OCI-LY1 (cell line): ENCODE data around the gene RRAS2.

Experiments used
- H2AFZ ChIP-seq: fragments of 200-600 bp; sonication (generic), shearing (Covaris generic); 2 replicates; pipeline ENCODE4 v1.6.0; 2014; ENCODE audit warnings: antibody characterized with exemption, mild to moderate bottlenecking, low read length
- H3F3A ChIP-seq: fragments of 200-600 bp; sonication (generic), shearing (Covaris generic); 2 replicates; pipeline ENCODE4 v1.6.0; 2014; ENCODE audit warnings: mild to moderate bottlenecking, antibody characterized with exemption, low read length, moderate library complexity; ENCODE audit not compliant: insufficient read depth
- H3K27ac ChIP-seq: fragments of 200-600 bp; sonication (generic); 2 replicates; pipeline ENCODE4 v1.5.1; 2014; ENCODE audit warnings: low read length, mixed run types, mild to moderate bottlenecking, low read depth; ENCODE audit not compliant: poor library complexity, severe bottlenecking
- H3K27me3 ChIP-seq: fragments of 200-600 bp; sonication (generic); 2 replicates; pipeline ENCODE4 v1.6.0; 2014; ENCODE audit warnings: antibody characterized with exemption, mild to moderate bottlenecking, low read length, moderate library complexity; ENCODE audit not compliant: insufficient read depth
- H3K36me3 ChIP-seq: fragments of 200-600 bp; sonication (generic); 2 replicates; pipeline ENCODE4 v1.6.1; 2014; ENCODE audit warnings: mild to moderate bottlenecking, antibody characterized with exemption, low read length, moderate library complexity, mixed read lengths; ENCODE audit not compliant: insufficient read depth
- H3K4me1 ChIP-seq: fragments of 200-600 bp; sonication (generic); 2 replicates; pipeline ENCODE4 v1.5.1; 2014; ENCODE audit warnings: mild to moderate bottlenecking, low read length, moderate library complexity; ENCODE audit not compliant: insufficient read depth, severe bottlenecking
- H3K4me2 ChIP-seq: fragments of 200-600 bp; sonication (generic), shearing (Covaris generic); 2 replicates; pipeline ENCODE4 v1.6.1; 2014; ENCODE audit warnings: low read length
- H3K4me3 ChIP-seq: fragments of 200-600 bp; sonication (generic); 2 replicates; pipeline ENCODE4 v1.5.1; 2014; ENCODE audit warnings: low read length, low read depth, mild to moderate bottlenecking, mixed read lengths; ENCODE audit not compliant: poor library complexity, severe bottlenecking
- H3K79me2 ChIP-seq: fragments of 200-600 bp; shearing (Covaris generic); 2 replicates; pipeline ENCODE4 v1.6.1; 2016; ENCODE audit warnings: mixed run types, low read length, mixed read lengths; ENCODE audit not compliant: insufficient read depth
- H3K9ac ChIP-seq: fragments of 200-600 bp; sonication (generic), shearing (Covaris generic); 2 replicates; pipeline ENCODE4 v1.6.1; 2014; ENCODE audit warnings: mild to moderate bottlenecking, low read length, mixed read lengths
- H3K9me2 ChIP-seq: fragments of 200-600 bp; sonication (generic), shearing (Covaris generic); 2 replicates; pipeline ENCODE4 v1.6.1; 2014; ENCODE audit warnings: low read depth, mild to moderate bottlenecking, low read length, mixed read lengths
- H3K9me3 ChIP-seq: fragments of 200-600 bp; shearing (Covaris generic); 2 replicates; pipeline ENCODE4 v1.6.1; 2014; ENCODE audit warnings: low read length, mixed read lengths
- H4K20me1 ChIP-seq: fragments of 200-600 bp; sonication (generic), shearing (Covaris generic); 2 replicates; pipeline ENCODE4 v1.6.0; 2016; ENCODE audit warnings: mild to moderate bottlenecking, low read length; ENCODE audit not compliant: insufficient read depth
- CTCF ChIP-seq: fragments of 200-600 bp; sonication (generic), shearing (Covaris generic); IDR thresholded peaks from 2 replicates; pipeline ENCODE4 v1.5.1; 2017; ENCODE audit warnings: mild to moderate bottlenecking, antibody characterized with exemption, low read length, moderate library complexity, mixed read lengths
- EZH2 ChIP-seq: fragments of 200-600 bp; sonication (generic), shearing (Covaris generic); IDR thresholded peaks from 2 replicates; pipeline ENCODE4 v1.8.0; 2017; ENCODE audit warnings: borderline replicate concordance, mixed run types, mild to moderate bottlenecking, antibody characterized with exemption, low read length, moderate library complexity, mixed read lengths

Gene RRAS2

GRCh38 chr11:14378171-14378570 lies 19.2 kb upstream of the RRAS2 start:
- peaks cover 5% of the 10 kb centered on the region; the same call in 1 of the 2 replicates for H3K27me3 ChIP-seq
- H4K20me1 ChIP-seq, result no peaks in the 10 kb centered on the region
- TF ChIP-seq CTCF, result no peak
- no peak for TF ChIP-seq EZH2

DNA sequence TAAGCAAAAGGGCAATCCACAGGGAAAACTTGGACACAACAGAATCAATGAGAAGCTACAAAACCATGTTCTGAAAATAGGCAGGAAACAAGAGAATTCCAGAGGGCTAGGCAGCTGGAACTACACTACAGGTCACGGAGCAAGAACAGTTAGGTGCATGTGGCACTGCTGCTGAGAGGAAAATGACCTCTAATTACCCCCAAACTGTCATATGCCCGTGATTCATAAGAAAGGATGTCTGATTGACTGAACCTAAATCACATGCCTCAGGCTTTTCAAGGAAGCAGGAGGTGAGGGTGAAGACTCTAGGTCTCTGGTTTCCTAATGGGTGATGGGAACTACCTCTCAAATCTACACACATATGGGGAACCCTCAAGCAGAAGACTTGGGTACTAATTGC lies 17.9 kb upstream of the RRAS2 start:
- H3F3A ChIP-seq, result no peaks in the 10 kb centered on the region
- H3K79me2 ChIP-seq, result no peaks in the 10 kb centered on the region
- H3K9me2 ChIP-seq, result no peaks in the 10 kb centered on the region
- H3K4me2 ChIP-seq, result no peak overlapping the region
- no peak overlapping the region for H2AFZ ChIP-seq
- no peaks in the 10 kb centered on the region for H3K36me3 ChIP-seq
- H3K27me3 ChIP-seq, result peaks cover 5% of the 10 kb centered on the region; the same call in 1 of the 2 replicates
- H3K4me3 ChIP-seq, result no peak overlapping the region
- H3K9ac ChIP-seq, result no peak overlapping the region
- H3K4me1 ChIP-seq, result no peaks in the 10 kb centered on the region
- H3K9me3 ChIP-seq, result no peaks in the 10 kb centered on the region
- no peak overlapping the region for H3K27ac ChIP-seq
- TF ChIP-seq EZH2 (no peak), CTCF (no peak)
- H4K20me1 ChIP-seq, result no peaks in the 10 kb centered on the region

More at GRCh38 chr11:14378171-14378570, 19.2 kb upstream of the RRAS2 start:
- H2AFZ ChIP-seq, result no peak overlapping the region
- no peak overlapping the region for H3K4me2 ChIP-seq
- no peaks in the 10 kb centered on the region for H3K9me2 ChIP-seq
- no peaks in the 10 kb centered on the region for H3K9me3 ChIP-seq
- H3K36me3 ChIP-seq, result no peaks in the 10 kb centered on the region
- H3K9ac ChIP-seq, result no peak overlapping the region
- no peak overlapping the region for H3K4me3 ChIP-seq
- H3K79me2 ChIP-seq, result no peaks in the 10 kb centered on the region
- H3F3A ChIP-seq, result no peaks in the 10 kb centered on the region
- no peak overlapping the region for H3K27ac ChIP-seq
- no peaks in the 10 kb centered on the region for H3K4me1 ChIP-seq

DNA sequence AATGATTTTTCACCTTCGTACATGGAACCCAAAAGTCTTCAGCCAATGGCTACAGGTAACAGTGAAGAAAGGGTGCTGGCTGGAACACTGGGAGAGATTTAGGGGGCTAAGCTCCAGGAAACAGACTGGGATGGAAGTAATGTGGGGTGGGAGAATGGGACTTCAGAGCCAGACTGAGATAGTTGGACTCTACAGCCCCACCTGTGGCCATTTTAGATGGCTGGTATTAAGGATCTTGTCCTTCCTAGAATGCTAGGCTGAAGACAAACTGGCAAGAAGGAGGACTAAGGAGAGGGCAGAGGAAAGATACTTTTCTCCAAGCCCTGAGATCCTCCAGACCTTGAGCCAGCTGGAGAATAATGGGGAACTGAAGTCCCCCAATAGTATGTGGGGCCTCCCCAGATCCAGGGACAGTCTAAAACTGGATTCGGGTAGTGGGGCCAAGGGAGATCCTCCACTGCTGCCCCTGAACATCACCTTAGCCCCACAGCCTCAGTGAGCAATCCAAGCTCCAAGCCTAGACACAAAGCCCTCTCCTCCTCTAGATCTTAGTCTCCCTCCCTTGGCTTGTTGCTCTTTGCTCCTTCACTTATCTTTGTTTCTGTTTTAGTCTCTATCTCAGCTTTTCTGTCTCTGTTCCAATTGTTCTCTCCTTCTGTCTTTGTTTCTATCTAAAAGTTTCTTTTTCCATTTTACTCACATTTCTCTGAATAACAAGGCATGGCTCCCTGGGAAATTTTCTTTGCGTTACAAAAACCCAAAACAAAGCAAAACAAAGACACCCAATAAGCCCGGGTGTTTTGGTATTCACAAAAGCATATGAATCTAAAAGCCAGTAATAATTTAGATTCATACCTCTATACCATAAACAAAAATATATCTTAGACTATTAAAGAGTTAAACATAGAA lies 16.2 kb upstream of the RRAS2 start:
- H3K4me3 ChIP-seq, result no peak overlapping the region
- H3F3A ChIP-seq, result no peaks in the 10 kb centered on the region
- no peak overlapping the region for H2AFZ ChIP-seq
- TF ChIP-seq CTCF, result 0 out of 2 replicates have a peak, but pooled peaks have one; percentile 21
- TF ChIP-seq EZH2, result no peak
- H3K27me3 ChIP-seq, result no peaks in the 10 kb centered on the region
- H3K27ac ChIP-seq, result no peak overlapping the region
- H4K20me1 ChIP-seq, result no peaks in the 10 kb centered on the region
- no peaks in the 10 kb centered on the region for H3K9me3 ChIP-seq
- H3K4me2 ChIP-seq, result no peak overlapping the region
- no peaks in the 10 kb centered on the region for H3K79me2 ChIP-seq
- no peak overlapping the region for H3K9ac ChIP-seq
- H3K4me1 ChIP-seq, result no peaks in the 10 kb centered on the region
- H3K9me2 ChIP-seq, result no peaks in the 10 kb centered on the region
- H3K36me3 ChIP-seq, result no peaks in the 10 kb centered on the region
